ENCODE results near the gene NAA40. TPM values are rescaled to one million over a fixed set of nuclear protein-coding genes. Genes with fewer than 3 reads are reported as not detected.
A peak's percentile ranks its signal among the peaks of the same experiment; 100 is the strongest.

Gene NAA40
- total RNA-seq, 2 experiments from 2014 or later = 11.8 to 14.0 TPM

GRCh38 chr11:64000026-64000739, 61.4 kb downstream of the NAA40 start:
- peaks cover 28% of the 10 kb centered on the region for H3K36me3 ChIP-seq (ENCODE audit: insufficient read depth, low read length)
- H3K27me3 Mint-ChIP-seq = no peaks in the 10 kb centered on the region
- intact Hi-C loops (cut with DNase I, micrococcal nuclease) = loop anchor here (1.0 kb wide), 2 partner anchors 148 to 153 kb away; no protein-coding TSS in a partner anchor
- no peak overlapping the region for H3K27ac Mint-ChIP-seq
- no peak overlapping the region for H3K27ac ChIP-seq (ENCODE audit: low read depth in 1 of 2, low read length in 2 of 2)
- CTCF ChIA-PET = interaction anchor here (0.5 to 2.4 kb wide), 14 partner anchors 9 to 318 kb away, joined by 3 to 15 read pairs (median 5); partner anchors contain the start of gene OTUB1
- peak; percentile 76 for ATAC-seq (ENCODE audit: poor library complexity)
- TF ChIP-seq, protein P1, sequence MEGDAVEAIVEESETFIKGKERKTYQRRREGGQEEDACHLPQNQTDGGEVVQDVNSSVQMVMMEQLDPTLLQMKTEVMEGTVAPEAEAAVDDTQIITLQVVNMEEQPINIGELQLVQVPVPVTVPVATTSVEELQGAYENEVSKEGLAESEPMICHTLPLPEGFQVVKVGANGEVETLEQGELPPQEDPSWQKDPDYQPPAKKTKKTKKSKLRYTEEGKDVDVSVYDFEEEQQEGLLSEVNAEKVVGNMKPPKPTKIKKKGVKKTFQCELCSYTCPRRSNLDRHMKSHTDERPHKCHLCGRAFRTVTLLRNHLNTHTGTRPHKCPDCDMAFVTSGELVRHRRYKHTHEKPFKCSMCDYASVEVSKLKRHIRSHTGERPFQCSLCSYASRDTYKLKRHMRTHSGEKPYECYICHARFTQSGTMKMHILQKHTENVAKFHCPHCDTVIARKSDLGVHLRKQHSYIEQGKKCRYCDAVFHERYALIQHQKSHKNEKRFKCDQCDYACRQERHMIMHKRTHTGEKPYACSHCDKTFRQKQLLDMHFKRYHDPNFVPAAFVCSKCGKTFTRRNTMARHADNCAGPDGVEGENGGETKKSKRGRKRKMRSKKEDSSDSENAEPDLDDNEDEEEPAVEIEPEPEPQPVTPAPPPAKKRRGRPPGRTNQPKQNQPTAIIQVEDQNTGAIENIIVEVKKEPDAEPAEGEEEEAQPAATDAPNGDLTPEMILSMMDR (IDR thresholded peaks at IDR 0.05) = peak; percentile 75
- H3K4me3 Mint-ChIP-seq = peak overlapping the region; percentile 11
- H3K9me3 Mint-ChIP-seq = no peaks in the 10 kb centered on the region
- peak overlapping the region; percentile 41 for H3K4me3 ChIP-seq (ENCODE audit: low read length)
- H3K27me3 ChIP-seq (ENCODE audit: control insufficient read depth in 1 of 2, insufficient read depth in 2 of 2, low read length in 2 of 2) = peaks cover 0 to 3% of the 10 kb centered on the region in 2 experiments
- peaks cover 28% of the 10 kb centered on the region for H3K4me1 ChIP-seq (ENCODE audit: insufficient read depth, low read length)
- H3K4me1 Mint-ChIP-seq (ENCODE audit: low read depth) = peaks cover 9% of the 10 kb centered on the region
- POLR2A ChIA-PET = interaction anchor here (0.7 to 3.0 kb wide), 8 partner anchors 10 to 241 kb away, joined by 3 to 13 read pairs (median 4); partner anchors contain the start of genes COX8A, OTUB1 and STIP1
- H3K36me3 Mint-ChIP-seq (ENCODE audit: low read depth) = peaks cover 34% of the 10 kb centered on the region
- peaks cover 0 to 4% of the 10 kb centered on the region in 2 experiments for H3K9me3 ChIP-seq (ENCODE audit: control insufficient read depth in 1 of 2, insufficient read depth in 1 of 2, low read length in 2 of 2)
- DNase-seq = peak; percentile 53 to 91 (median 70)

- TF ChIP-seq, protein P1 (IDR thresholded peaks at IDR 0.05) = no peak
- H3K4me1 Mint-ChIP-seq (ENCODE audit: low read depth) = peaks cover 9% of the 10 kb centered on the region
- no peaks in the 10 kb centered on the region for H3K9me3 Mint-ChIP-seq
- Histone ChIP-seq H3K4me1 (ENCODE audit: insufficient read depth, low read length) (peaks cover 28% of the 10 kb centered on the region), H3K4me3 (ENCODE audit: low read length) (peak overlapping the region; percentile 41), H3K27ac (ENCODE audit: low read depth in 1 of 2, low read length in 2 of 2) (no peak overlapping the region), H3K9me3 (ENCODE audit: control insufficient read depth in 1 of 2, insufficient read depth in 1 of 2, low read length in 2 of 2) (peaks cover 0 to 4% of the 10 kb centered on the region in 2 experiments), H3K27me3 (ENCODE audit: control insufficient read depth in 1 of 2, insufficient read depth in 2 of 2, low read length in 2 of 2) (peaks cover 0 to 3% of the 10 kb centered on the region in 2 experiments), H3K36me3 (ENCODE audit: insufficient read depth, low read length) (peaks cover 22% of the 10 kb centered on the region)
- ChIA-PET CTCF (interaction anchor here (0.6 to 2.4 kb wide), 13 partner anchors 10 to 271 kb away, joined by 3 to 15 read pairs (median 5); partner anchors contain the start of gene OTUB1), POLR2A (interaction anchor here (1.0 to 3.0 kb wide), 7 partner anchors 10 to 240 kb away, joined by 3 to 13 read pairs (median 3); partner anchors contain the start of genes COX8A, OTUB1 and STIP1)
- H3K27ac Mint-ChIP-seq = no peak overlapping the region
- intact Hi-C loops (cut with DNase I, micrococcal nuclease) = loop anchor here (1.0 kb wide), 2 partner anchors 147 to 152 kb away; no protein-coding TSS in a partner anchor
- DNase-seq (no peak), ATAC-seq (ENCODE audit: poor library complexity) (no peak)
- peaks cover 27% of the 10 kb centered on the region for H3K36me3 Mint-ChIP-seq (ENCODE audit: low read depth)
- peak overlapping the region; percentile 67 for H3K4me3 Mint-ChIP-seq
- no peaks in the 10 kb centered on the region for H3K27me3 Mint-ChIP-seq
Measured at GRCh38 chr11:64000740-64001483, 62.1 kb downstream of the NAA40 start.
